Retina (tissue), 1 donor: ENCODE results near the gene TOR3A.
"Not testable (repeated sequence)": the region's sequence is repeated elsewhere in the genome, so short reads cannot be mapped to it uniquely, and the experiment has no call there.

Source experiments
- DNase-seq: peaks from one replicate; pipeline ENCODE4 v3.0.0-alpha.2; 2016

The TOR3A gene

GRCh38 chr1:179081687-179082332 is at the start of gene TOR3A:
TOR3A (plus strand) TSS chr1:179082070; CDS start chr1:179082129, 59 bp downstream.
- peak; percentile 92 for DNase-seq

GRCh38 chr1:179034720-179035119 is 47.1 kb upstream of the TOR3A start:
- no peak for DNase-seq

- no peak for DNase-seq
Observed at GRCh38 chr1:179036844-179037465, 44.9 kb upstream of the TOR3A start.

GRCh38 chr1:179038528-179039281 is 43.2 kb upstream of the TOR3A start:
- DNase-seq, result no peak

- not testable (repeated sequence) for DNase-seq
Observed at GRCh38 chr1:179039502-179040174, 42.2 kb upstream of the TOR3A start.

GRCh38 chr1:179040175-179040551 is 41.7 kb upstream of the TOR3A start:
- not testable (repeated sequence) for DNase-seq

GRCh38 chr1:179042087-179042486 is 39.8 kb upstream of the TOR3A start:
- no peak for DNase-seq

- no peak for DNase-seq
Observed at GRCh38 chr1:179042700-179043099, 39.2 kb upstream of the TOR3A start.

- no peak for DNase-seq
Observed at GRCh38 chr1:179043266-179043665, 38.6 kb upstream of the TOR3A start.

GRCh38 chr1:179043907-179044306 is 38.0 kb upstream of the TOR3A start:
- no peak for DNase-seq

GRCh38 chr1:179046808-179047635 is 34.8 kb upstream of the TOR3A start:
- DNase-seq, result no peak

GRCh38 chr1:179047636-179047997 is 34.3 kb upstream of the TOR3A start:
- no peak for DNase-seq

GRCh38 chr1:179048339-179049124 is 33.3 kb upstream of the TOR3A start:
- DNase-seq, result no peak

- DNase-seq, result no peak
Observed at GRCh38 chr1:179052776-179053175, 29.1 kb upstream of the TOR3A start.

- DNase-seq, result no peak
Observed at GRCh38 chr1:179053486-179053885, 28.4 kb upstream of the TOR3A start.

GRCh38 chr1:179055937-179056336 is 25.9 kb upstream of the TOR3A start:
- no peak for DNase-seq

- DNase-seq, result no peak
Observed at GRCh38 chr1:179058487-179059483, 23.1 kb upstream of the TOR3A start.

- no peak for DNase-seq
Observed at GRCh38 chr1:179061360-179062282, 20.2 kb upstream of the TOR3A start.

- DNase-seq, result no peak
Observed at GRCh38 chr1:179066471-179066870, 15.4 kb upstream of the TOR3A start.
